ENCODE measurements around the gene METTL15.

- TF ChIP-seq CTCF (conservative IDR thresholded peaks at IDR 0.05 in 1 of 2, IDR thresholded peaks at IDR 0.05 in 1 of 2; ENCODE audit: extremely low read depth in 1 of 2, insufficient read depth in 1 of 2, low read depth in 1 of 2, low read length in 2 of 2) (no peak), EZH2 (IDR thresholded peaks at IDR 0.05; ENCODE audit: borderline replicate concordance, low read length) (no peak)
These were observed 133.6 kb downstream of the METTL15 start for GRCh38 chr11:28241760-28242159.
